GM12873 (cell line): ENCODE data around the gene IL20RB.

ENCODE experiments used
- CTCF ChIP-seq: IDR thresholded peaks from 2 replicates; pipeline ENCODE4 v1.5.1; 2012; ENCODE audit warnings: low read depth, mild to moderate bottlenecking, moderate library complexity, low read length, control low read depth; ENCODE audit not compliant: insufficient read depth; ENCODE audit errors: missing control alignments

The IL20RB gene

GRCh38 chr3:136932978-136933772 is 24.6 kb upstream of the IL20RB start:
- no peak for TF ChIP-seq CTCF

- TF ChIP-seq CTCF, result no peak
These were observed 20.6 kb upstream of the IL20RB start for GRCh38 chr3:136937175-136937574.

- no peak for TF ChIP-seq CTCF
These were observed 19.9 kb upstream of the IL20RB start for GRCh38 chr3:136937851-136938250.

- no peak for TF ChIP-seq CTCF
These were observed 19.4 kb upstream of the IL20RB start for GRCh38 chr3:136938334-136938733.

GRCh38 chr3:136939489-136939888 is 18.3 kb upstream of the IL20RB start:
- no peak for TF ChIP-seq CTCF

GRCh38 chr3:136942803-136943202 is 15.0 kb upstream of the IL20RB start:
- no peak for TF ChIP-seq CTCF

GRCh38 chr3:136943436-136943835 is 14.3 kb upstream of the IL20RB start:
- TF ChIP-seq CTCF, result no peak
